ENCODE results near the gene LCORL. TPM values are rescaled to one million over a fixed set of nuclear protein-coding genes. Genes with fewer than 3 reads are reported as not detected.

LCORL gene
- total RNA-seq, 1 experiment from 2014 or later = 15.5 TPM

DNA sequence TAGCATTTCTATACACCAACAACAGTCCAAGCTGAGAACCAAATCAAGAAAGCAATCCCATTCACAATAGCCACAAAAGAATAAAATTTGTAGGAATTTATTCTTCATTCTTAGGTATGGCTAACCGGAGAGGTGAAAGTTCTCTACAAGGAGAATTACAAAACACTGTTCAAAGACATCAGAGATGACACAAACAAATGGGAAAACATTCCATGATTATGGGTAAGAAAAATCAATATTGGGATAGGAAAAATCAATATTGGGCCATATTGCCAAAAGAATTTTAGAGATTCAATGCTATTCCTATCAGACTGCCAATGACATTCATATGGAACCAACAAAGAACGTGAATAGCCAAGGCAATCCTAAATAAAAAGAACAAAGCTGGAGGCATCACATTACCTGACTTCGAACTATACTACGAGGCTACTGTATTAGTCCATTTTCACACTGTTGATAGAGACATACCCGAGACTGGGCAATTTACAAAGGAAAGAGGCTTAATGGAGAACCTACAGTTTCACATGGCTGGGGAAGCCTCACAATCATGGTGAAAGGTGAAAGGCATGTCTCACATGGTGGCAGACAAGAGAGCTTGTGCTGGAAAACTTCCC is 161.7 kb downstream of the LCORL start:
- no peaks in the 10 kb centered on the region for H4K20me1 ChIP-seq (ENCODE audit: control insufficient read depth, insufficient read depth, insufficient read length)
- H4K5ac ChIP-seq (ENCODE audit: insufficient read length, low read depth, low read length) = no peak overlapping the region
- no peak overlapping the region for H2AK5ac ChIP-seq (ENCODE audit: insufficient read length, low read length)
- no peak overlapping the region for H2BK5ac ChIP-seq (ENCODE audit: insufficient read length, low read length)
- no peak overlapping the region for H3K4me2 ChIP-seq (ENCODE audit: insufficient read depth, insufficient read length, low read length)
- no peak overlapping the region for H4K91ac ChIP-seq (ENCODE audit: insufficient read length, low read depth, low read length)
- TF ChIP-seq, protein P1, sequence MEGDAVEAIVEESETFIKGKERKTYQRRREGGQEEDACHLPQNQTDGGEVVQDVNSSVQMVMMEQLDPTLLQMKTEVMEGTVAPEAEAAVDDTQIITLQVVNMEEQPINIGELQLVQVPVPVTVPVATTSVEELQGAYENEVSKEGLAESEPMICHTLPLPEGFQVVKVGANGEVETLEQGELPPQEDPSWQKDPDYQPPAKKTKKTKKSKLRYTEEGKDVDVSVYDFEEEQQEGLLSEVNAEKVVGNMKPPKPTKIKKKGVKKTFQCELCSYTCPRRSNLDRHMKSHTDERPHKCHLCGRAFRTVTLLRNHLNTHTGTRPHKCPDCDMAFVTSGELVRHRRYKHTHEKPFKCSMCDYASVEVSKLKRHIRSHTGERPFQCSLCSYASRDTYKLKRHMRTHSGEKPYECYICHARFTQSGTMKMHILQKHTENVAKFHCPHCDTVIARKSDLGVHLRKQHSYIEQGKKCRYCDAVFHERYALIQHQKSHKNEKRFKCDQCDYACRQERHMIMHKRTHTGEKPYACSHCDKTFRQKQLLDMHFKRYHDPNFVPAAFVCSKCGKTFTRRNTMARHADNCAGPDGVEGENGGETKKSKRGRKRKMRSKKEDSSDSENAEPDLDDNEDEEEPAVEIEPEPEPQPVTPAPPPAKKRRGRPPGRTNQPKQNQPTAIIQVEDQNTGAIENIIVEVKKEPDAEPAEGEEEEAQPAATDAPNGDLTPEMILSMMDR (conservative IDR thresholded peaks at IDR 0.05) = no peak
- H3K9ac ChIP-seq (ENCODE audit: extremely low read depth, insufficient read length, low read length) = no peak overlapping the region
- H2BK12ac ChIP-seq (ENCODE audit: insufficient read length, low read depth, low read length) = no peak overlapping the region
- H3K4ac ChIP-seq (ENCODE audit: low read depth, low read length) = no peak overlapping the region
- no peak overlapping the region for H3K23ac ChIP-seq (ENCODE audit: insufficient read length, low read depth, low read length)
- H3K23me2 ChIP-seq (ENCODE audit: insufficient read length, low read depth, low read length, poor library complexity, severe bottlenecking) = no peaks in the 10 kb centered on the region
- Mint-ChIP-seq H3K36me3 (ENCODE audit: insufficient read depth in 1 of 3, low read depth in 3 of 3) (peaks cover 25 to 29% (median 26%) of the 10 kb centered on the region in 3 experiments), H3K9me3 (peaks cover 19 to 22% of the 10 kb centered on the region in 2 experiments), H3K4me3 (no peak overlapping the region), H3K4me1 (no peaks in the 10 kb centered on the region), H3K27ac (peak overlapping the region in 1 of 3 experiments; percentile 57; a peak in 1 of 7 replicates), H3K27me3 (ENCODE audit: low read depth) (no peaks in the 10 kb centered on the region)
- H3K18ac ChIP-seq (ENCODE audit: insufficient read length, low read depth, low read length) = no peak overlapping the region
- no peak overlapping the region for H3K56ac ChIP-seq (ENCODE audit: insufficient read length, low read depth, low read length)
- no peaks in the 10 kb centered on the region for H3K9me3 ChIP-seq (ENCODE audit: control insufficient read depth, low read depth, low read length)
- no peak overlapping the region for H3K14ac ChIP-seq (ENCODE audit: insufficient read depth, low read length)
- H2BK120ac ChIP-seq (ENCODE audit: low read depth, low read length, poor library complexity, severe bottlenecking) = no peak overlapping the region
- DNase-seq = no peak
- no peaks in the 10 kb centered on the region for H3K79me2 ChIP-seq (ENCODE audit: insufficient read depth, low read length)
- H4K8ac ChIP-seq (replicated peaks; ENCODE audit: insufficient read length, low read depth, low read length) = no peak overlapping the region
- no peak overlapping the region for H3K27ac ChIP-seq (ENCODE audit: insufficient read length, low read depth, low read length)
- H3K27me3 ChIP-seq (ENCODE audit: insufficient read depth, low read length) = no peaks in the 10 kb centered on the region
- no peaks in the 10 kb centered on the region for H3K79me1 ChIP-seq (ENCODE audit: insufficient read depth, low read depth, low read length, poor library complexity, severe bottlenecking)
- no peak overlapping the region for H2AFZ ChIP-seq (ENCODE audit: low read length)
- no peaks in the 10 kb centered on the region for H3K4me1 ChIP-seq (ENCODE audit: insufficient read depth, low read length)
- H2BK15ac ChIP-seq (ENCODE audit: low read depth, low read length) = no peak overlapping the region
- WGBS (ENCODE audit: extremely low coverage, insufficient read length, low lambda C conversion rate) = no CpG with 5 or more reads among the region's 5 CpGs
- no peak overlapping the region for H3T11ph ChIP-seq (ENCODE audit: low read length)
- H2BK20ac ChIP-seq (ENCODE audit: low read depth, low read length, poor library complexity, severe bottlenecking) = no peak overlapping the region

All from H9 (cell line).